SK-N-SH (cell line): ENCODE data around the gene MED12.

Experiments
- CTCF ChIP-seq: fragments of 200-600 bp; sonication (generic); IDR thresholded peaks from 2 replicates; pipeline ENCODE4 v1.6.1; 2017; ENCODE audit warnings: antibody characterized with exemption, mild to moderate bottlenecking, moderate library complexity
- ELF1 ChIP-seq: IDR thresholded peaks from 2 replicates; pipeline ENCODE4 v1.4.0; 2012
- EP300 ChIP-seq, 2 experiments: IDR thresholded peaks; 2 replicates each; pipeline versions ENCODE4 v1.4.0 to v1.6.1; 2012; ENCODE audit warnings: borderline replicate concordance in 1 of 2, low read depth in 1 of 2, low read length in 1 of 2
- EZH2phosphoT487 ChIP-seq: fragments of 200-600 bp; sonication (generic); IDR thresholded peaks from 2 replicates; pipeline ENCODE4 v1.6.1; 2017; ENCODE audit warnings: low read depth, mixed run types, mild to moderate bottlenecking, antibody characterized with exemption, moderate library complexity, borderline replicate concordance
- GABPA ChIP-seq: IDR thresholded peaks from 2 replicates; pipeline ENCODE4 v1.4.0; 2012; ENCODE audit warnings: low read depth, mild to moderate bottlenecking
- IRF3 ChIP-seq: fragments of 150-350 bp; IDR thresholded peaks from 2 replicates; pipeline ENCODE4 v1.6.1; 2016; ENCODE audit warnings: mild to moderate bottlenecking, low read depth, low read length
- JUND ChIP-seq: IDR thresholded peaks from 2 replicates; pipeline ENCODE4 v1.4.0; 2012
- POLR2AphosphoS5 ChIP-seq: IDR thresholded peaks from 2 replicates; pipeline ENCODE4 v1.6.1; 2012; ENCODE audit warnings: low read depth, low read length
- REST ChIP-seq: IDR thresholded peaks from 2 replicates; pipeline ENCODE4 v1.6.1; 2012; ENCODE audit warnings: mild to moderate bottlenecking, low read depth, low read length, moderate library complexity
- RFX5 ChIP-seq: IDR thresholded peaks from 2 replicates; pipeline ENCODE4 v1.6.1; 2012; ENCODE audit warnings: mild to moderate bottlenecking, improper control_type of control experiment, low read length
- TAF1 ChIP-seq: IDR thresholded peaks from 2 replicates; pipeline ENCODE4 v1.6.1; 2012; ENCODE audit warnings: low read depth, mild to moderate bottlenecking, low read length, moderate library complexity, borderline replicate concordance

GRCh38 chrX:71070531-71070930, 47.9 kb upstream of the MED12 start:
- TF ChIP-seq POLR2AphosphoS5 (no peak), CTCF (no peak), EZH2phosphoT487 (no peak), TAF1 (no peak), IRF3 (no peak), JUND (no peak), ELF1 (no peak), RFX5 (no peak), EP300 (IDR thresholded peaks at IDR 0.05; ENCODE audit: borderline replicate concordance in 1 of 2, low read depth in 1 of 2, low read length in 1 of 2) (no peak), REST (no peak), GABPA (no peak)
